Measurements from ENCODE around the gene RANBP3. TPM values are rescaled to one million over a fixed set of nuclear protein-coding genes. Genes with fewer than 3 reads are reported as not detected.

Gene RANBP3
- total and polyA plus RNA-seq, 7 donors: 40.5 to 71.7 (median 48.7) TPM

DNA sequence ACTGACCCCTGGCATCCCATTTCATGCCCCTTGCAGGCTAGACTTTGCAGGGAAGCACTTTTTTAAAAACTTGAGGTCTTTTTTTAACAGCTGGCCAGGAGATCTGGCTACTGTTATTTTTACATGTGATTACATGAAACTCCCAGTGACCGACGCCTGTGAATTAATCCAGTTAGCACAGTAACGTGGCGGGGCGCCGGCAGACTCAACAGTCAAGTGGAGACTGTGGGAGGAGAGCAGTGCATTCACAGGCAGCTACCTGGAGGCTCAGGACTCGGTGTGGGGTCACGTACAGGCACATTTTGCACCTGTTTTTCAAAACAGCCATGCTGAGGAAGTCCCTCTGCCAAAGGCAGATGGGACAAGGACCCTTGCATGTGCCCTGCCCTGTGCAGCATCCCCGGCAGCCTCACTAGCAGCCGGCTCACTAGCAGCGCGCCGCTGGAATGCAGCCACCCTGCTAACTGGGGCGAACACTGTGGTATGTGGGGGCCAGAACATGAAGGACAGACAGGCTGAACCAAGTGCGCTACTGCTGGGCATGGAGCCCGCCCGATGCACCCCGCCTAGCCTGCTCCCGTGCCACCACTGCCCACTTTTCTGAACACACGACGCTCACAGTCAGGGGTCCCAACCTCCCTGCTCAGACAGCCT, 45.2 kb downstream of the RANBP3 start:
- DNase-seq (no peak), ATAC-seq (no peak)
- Histone ChIP-seq H3K9me3 (no peaks in the 10 kb centered on the region), H3K4me1 (peaks cover 4% of the 10 kb centered on the region), H3K27me3 (ENCODE audit: insufficient read depth in 3 of 3, low read length in 2 of 3) (no peaks in the 10 kb centered on the region), H3K27ac (no peak overlapping the region), H3K4me3 (no peak overlapping the region), H3K36me3 (ENCODE audit: insufficient read depth in 1 of 2, low read depth in 1 of 2) (peaks cover 0 to 83% of the 10 kb centered on the region in 2 donors)
- TF ChIP-seq, protein P1, sequence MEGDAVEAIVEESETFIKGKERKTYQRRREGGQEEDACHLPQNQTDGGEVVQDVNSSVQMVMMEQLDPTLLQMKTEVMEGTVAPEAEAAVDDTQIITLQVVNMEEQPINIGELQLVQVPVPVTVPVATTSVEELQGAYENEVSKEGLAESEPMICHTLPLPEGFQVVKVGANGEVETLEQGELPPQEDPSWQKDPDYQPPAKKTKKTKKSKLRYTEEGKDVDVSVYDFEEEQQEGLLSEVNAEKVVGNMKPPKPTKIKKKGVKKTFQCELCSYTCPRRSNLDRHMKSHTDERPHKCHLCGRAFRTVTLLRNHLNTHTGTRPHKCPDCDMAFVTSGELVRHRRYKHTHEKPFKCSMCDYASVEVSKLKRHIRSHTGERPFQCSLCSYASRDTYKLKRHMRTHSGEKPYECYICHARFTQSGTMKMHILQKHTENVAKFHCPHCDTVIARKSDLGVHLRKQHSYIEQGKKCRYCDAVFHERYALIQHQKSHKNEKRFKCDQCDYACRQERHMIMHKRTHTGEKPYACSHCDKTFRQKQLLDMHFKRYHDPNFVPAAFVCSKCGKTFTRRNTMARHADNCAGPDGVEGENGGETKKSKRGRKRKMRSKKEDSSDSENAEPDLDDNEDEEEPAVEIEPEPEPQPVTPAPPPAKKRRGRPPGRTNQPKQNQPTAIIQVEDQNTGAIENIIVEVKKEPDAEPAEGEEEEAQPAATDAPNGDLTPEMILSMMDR (IDR thresholded peaks at IDR 0.05): no peak
- 91 to 94% (median 92%) methylated on average over 21 of the region's 21 CpGs for WGBS, 3 donors
- intact Hi-C loops (cut with DNase I): no loop called here

DNA sequence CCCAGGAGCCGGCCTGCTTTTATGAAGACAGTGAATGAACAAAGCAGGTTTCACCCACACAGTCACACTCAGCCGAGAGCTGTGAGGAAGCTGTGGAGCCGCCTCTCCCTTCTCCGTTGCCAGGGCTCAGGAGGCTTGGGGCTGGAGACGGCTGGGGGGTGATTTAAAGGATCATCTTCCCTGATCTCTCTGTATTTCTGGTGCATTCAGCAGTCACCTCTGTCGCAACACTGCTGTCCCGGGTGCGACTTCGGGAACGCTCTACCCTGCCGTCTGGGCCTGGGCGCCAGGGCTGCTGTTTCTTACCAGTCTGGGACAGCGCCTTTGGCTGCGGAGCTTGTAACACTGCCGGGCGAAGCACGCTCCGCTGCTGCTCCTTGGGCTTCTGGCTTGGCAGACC, 45.8 kb downstream of the RANBP3 start:
- intact Hi-C loops (cut with DNase I): no loop called here
- 94 to 97% (median 94%) methylated on average over 18 of the region's 18 CpGs for WGBS, 3 donors
- Histone ChIP-seq H3K4me1 (peaks cover 4% of the 10 kb centered on the region), H3K27me3 (ENCODE audit: insufficient read depth in 3 of 3, low read length in 2 of 3) (no peaks in the 10 kb centered on the region), H3K9me3 (no peaks in the 10 kb centered on the region), H3K27ac (no peak overlapping the region), H3K4me3 (no peak overlapping the region), H3K36me3 (ENCODE audit: insufficient read depth in 1 of 2, low read depth in 1 of 2) (peaks cover 0 to 84% of the 10 kb centered on the region in 2 donors)
- ATAC-seq (no peak), DNase-seq (no peak)
- TF ChIP-seq, protein P1 (IDR thresholded peaks at IDR 0.05): no peak

DNA sequence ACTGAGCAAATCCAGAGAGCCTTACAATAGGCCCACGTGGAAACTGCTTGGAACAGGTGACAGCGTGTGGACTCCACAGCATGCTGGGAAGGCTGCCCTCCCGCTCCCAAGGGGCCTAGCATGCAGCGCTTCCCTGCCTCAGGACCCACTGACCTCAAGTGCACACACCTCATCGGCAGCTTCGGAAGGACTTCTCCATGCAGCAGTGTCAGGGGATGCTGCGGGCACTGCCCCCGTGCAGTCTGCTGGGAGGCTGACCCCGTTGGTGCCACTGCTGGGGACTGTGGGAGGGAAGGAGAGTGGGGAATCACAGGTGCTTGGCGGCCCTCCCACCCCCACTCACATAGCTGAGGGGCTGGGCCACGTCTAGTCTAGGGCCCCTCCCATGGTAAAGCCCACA, 46.7 kb downstream of the RANBP3 start:
- no peak overlapping the region for H3K4me3 ChIP-seq
- TF ChIP-seq, protein P1 (IDR thresholded peaks at IDR 0.05): no peak
- DNase-seq (no peak), ATAC-seq (no peak)
- peaks cover 4% of the 10 kb centered on the region for H3K4me1 ChIP-seq
- H3K36me3 ChIP-seq (ENCODE audit: insufficient read depth in 1 of 2, low read depth in 1 of 2): peaks cover 0 to 86% of the 10 kb centered on the region in 2 donors
- no peaks in the 10 kb centered on the region for H3K27me3 ChIP-seq (ENCODE audit: insufficient read depth in 3 of 3, low read length in 2 of 3)
- 72 to 85% (median 81%) methylated on average over 11 of the region's 11 CpGs for WGBS, 3 donors
- intact Hi-C loops (cut with DNase I): no loop called here
- H3K9me3 ChIP-seq: no peaks in the 10 kb centered on the region
- H3K27ac ChIP-seq: no peak overlapping the region

DNA sequence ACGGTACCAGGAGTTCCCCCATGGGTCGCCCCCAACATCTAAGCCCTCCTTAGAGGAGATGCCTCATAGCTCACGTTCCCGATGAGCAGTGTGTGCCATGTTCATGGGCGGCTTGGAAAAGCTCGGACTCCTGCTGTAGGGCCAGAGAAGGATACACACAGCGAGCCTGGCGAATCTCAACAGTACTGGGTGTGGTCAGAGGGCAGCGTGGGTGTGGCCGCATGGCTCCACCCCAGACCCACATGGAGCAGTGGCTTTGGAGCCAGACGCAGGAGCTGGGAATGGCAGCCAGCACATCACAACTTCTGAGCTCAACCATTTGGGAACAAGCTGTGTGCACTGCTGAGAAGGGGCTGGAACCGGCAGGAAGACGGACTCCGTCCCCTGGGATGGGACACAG, 48.3 kb downstream of the RANBP3 start:
- no peak for DNase-seq
- TF ChIP-seq, protein P1 (IDR thresholded peaks at IDR 0.05): no peak
- H3K4me3 ChIP-seq: no peak overlapping the region
- H3K4me1 ChIP-seq: no peaks in the 10 kb centered on the region
- 82 to 87% (median 84%) methylated on average over 14 of the region's 14 CpGs for WGBS, 3 donors
- H3K27me3 ChIP-seq (ENCODE audit: insufficient read depth in 3 of 3, low read length in 2 of 3): no peaks in the 10 kb centered on the region
- H3K9me3 ChIP-seq: no peaks in the 10 kb centered on the region
- peaks cover 5 to 96% of the 10 kb centered on the region in 2 donors for H3K36me3 ChIP-seq (ENCODE audit: insufficient read depth in 1 of 2, low read depth in 1 of 2)
- intact Hi-C loops (cut with DNase I): no loop called here
- H3K27ac ChIP-seq: no peak overlapping the region
- ATAC-seq: no peak

DNA sequence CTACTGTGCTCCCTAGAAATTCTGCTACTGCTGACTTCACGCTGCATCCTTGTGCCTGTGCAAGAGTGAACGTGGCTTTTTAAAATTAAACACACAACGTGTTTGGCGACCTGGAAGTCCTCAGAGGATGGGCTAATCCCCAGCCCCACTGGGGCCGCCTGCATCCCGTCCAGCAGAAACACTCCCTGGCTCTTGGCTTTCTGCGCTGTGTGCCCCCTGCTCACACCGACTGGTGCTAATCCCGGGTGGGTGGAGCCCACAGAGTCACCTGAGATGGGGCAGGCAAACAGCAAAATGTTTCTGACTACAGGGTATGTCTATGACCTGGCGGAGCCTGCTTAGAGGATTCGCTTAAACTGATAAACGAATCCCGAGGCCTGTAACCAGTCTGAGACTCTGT, 48.8 kb downstream of the RANBP3 start:
- no peaks in the 10 kb centered on the region for H3K27me3 ChIP-seq (ENCODE audit: insufficient read depth in 3 of 3, low read length in 2 of 3)
- no peaks in the 10 kb centered on the region for H3K9me3 ChIP-seq
- H3K4me1 ChIP-seq: no peaks in the 10 kb centered on the region
- ATAC-seq: no peak
- 82 to 86% (median 86%) methylated on average over 13 of the region's 13 CpGs for WGBS, 3 donors
- no peak for DNase-seq
- peaks cover 5 to 100% of the 10 kb centered on the region in 2 donors for H3K36me3 ChIP-seq (ENCODE audit: insufficient read depth in 1 of 2, low read depth in 1 of 2)
- no peak overlapping the region for H3K4me3 ChIP-seq
- H3K27ac ChIP-seq: no peak overlapping the region
- TF ChIP-seq, protein P1 (IDR thresholded peaks at IDR 0.05): no peak
- intact Hi-C loops (cut with DNase I): no loop called here

Data from psoas muscle (tissue), 8 donors.